T-cell (primary cell): Measurements from ENCODE around the gene POFUT2. TPM values are rescaled to one million over a fixed set of nuclear protein-coding genes. Genes with fewer than 3 reads are reported as not detected.

Experiments
- ATAC-seq, 4 experiments: fragments of 200-7000 bp in 3 of 4; fragments of 150-1000 bp in 1 of 4; cut with Tn5 transposase; replicated peaks in 1 of 4; 1 replicate in 3 of 4; 2 replicates in 1 of 4; pipeline ENCODE4 v1.10.0; 2021; ENCODE audit warnings: moderate library complexity in 3 of 4, mild to moderate bottlenecking in 2 of 4, moderate number of reproducible peaks in 1 of 4
- CTCF ChIA-PET, 2 donors: fragments of 300-600 bp; sonication (Branson Sonifier 250); formaldehyde crosslinking; loops; one replicate each; lab custom pipeline; 2022; ENCODE audit warnings: antibody characterized with exemption in 2 of 2; lab: Charles Lee
- POLR2A ChIA-PET, 2 donors: fragments of 300-600 bp; sonication (Branson Sonifier 250); formaldehyde crosslinking; loops; one replicate each; lab custom pipeline; 2022; ENCODE audit warnings: antibody characterized with exemption in 2 of 2; lab: Charles Lee
- DNase-seq, 35 experiments: peaks; one replicate each; pipeline versions ENCODE4 v3.0.0 to v3.0.0-alpha.2; 2013 to 2023
- H3K27ac ChIP-seq: one replicate; pipeline ENCODE4 v1.5.1; 2013; ENCODE audit warnings: low read length
- H3K27me3 ChIP-seq, 2 experiments: replicated peaks in 1 of 2; 1 replicate in 1 of 2; 2 replicates in 1 of 2; pipeline versions ENCODE4 v1.6.1 to v1.7.0; 2013; ENCODE audit warnings: low read length in 1 of 2, mixed read lengths in 1 of 2; ENCODE audit not compliant: control insufficient read depth in 2 of 2, insufficient read depth in 2 of 2; ENCODE audit errors: extremely low read depth in 1 of 2
- H3K36me3 ChIP-seq, 2 donors: 1 replicate in 1 of 2; 2 replicates in 1 of 2; pipeline versions ENCODE4 v1.6.1 to v1.7.0; 2013; ENCODE audit warnings: low read length in 1 of 2; ENCODE audit not compliant: control insufficient read depth in 2 of 2, insufficient read depth in 1 of 2; ENCODE audit errors: extremely low read depth in 1 of 2
- H3K4me1 ChIP-seq, 2 experiments: 1 replicate in 1 of 2; 2 replicates in 1 of 2; pipeline versions ENCODE4 v1.6.1 to v1.7.0; 2013; ENCODE audit warnings: low read length in 2 of 2, mixed read lengths in 1 of 2; ENCODE audit not compliant: insufficient read depth in 2 of 2, control insufficient read depth in 1 of 2; ENCODE audit errors: extremely low read depth in 1 of 2
- H3K4me3 ChIP-seq, 2 donors: 1 replicate in 1 of 2; 2 replicates in 1 of 2; pipeline versions ENCODE4 v1.5.1 to v1.7.0; 2013; ENCODE audit warnings: mild to moderate bottlenecking in 2 of 2, low read length in 1 of 2, moderate library complexity in 1 of 2; ENCODE audit not compliant: control insufficient read depth in 1 of 2; ENCODE audit errors: extremely low read depth in 1 of 2
- H3K9me3 ChIP-seq: 2 replicates; pipeline ENCODE4 v1.7.0; 2013
- H3K27ac Mint-ChIP-seq, 2 donors: one replicate each; pipeline ENCODE4 v1.8.0; 2020 to 2021; ENCODE audit warnings: mild to moderate bottlenecking in 2 of 2, mixed read lengths in 2 of 2
- H3K27me3 Mint-ChIP-seq, 2 donors: one replicate each; pipeline ENCODE4 v1.8.0; 2021 to 2022; ENCODE audit warnings: mixed read lengths in 2 of 2
- H3K36me3 Mint-ChIP-seq: one replicate; pipeline ENCODE4 v1.8.0; 2021; ENCODE audit warnings: mixed read lengths
- H3K4me1 Mint-ChIP-seq, 3 donors: one replicate each; pipeline ENCODE4 v1.8.0; 2020 to 2022; ENCODE audit warnings: mixed read lengths in 3 of 3, mild to moderate bottlenecking in 1 of 3
- H3K4me3 Mint-ChIP-seq, 3 donors: one replicate each; pipeline ENCODE4 v1.8.0; 2020 to 2022; ENCODE audit warnings: mild to moderate bottlenecking in 3 of 3, mixed read lengths in 3 of 3, moderate library complexity in 3 of 3
- H3K9me3 Mint-ChIP-seq, 3 donors: one replicate each; pipeline ENCODE4 v1.8.0; 2020 to 2022; ENCODE audit warnings: mixed read lengths in 3 of 3
- WGBS: methylation state at CpG from one replicate; pipeline ENCODE4 v1.1.5; 2013; ENCODE audit warnings: missing lambda C conversion rate; ENCODE audit not compliant: insufficient coverage; 5-methylcytosine and 5-hydroxymethylcytosine counted together
- total RNA-seq, 35 experiments: library from RNA in 6 of 35; stranded (reverse) in 6 of 35; fragments of 120-200 nt in 1 of 35; gene quantifications; one replicate each; pipeline versions ENCODE4 v1.2.1 to v1.2.4 and lab custom pipeline; 2013 to 2026

Gene POFUT2
- total RNA-seq, 5 donors from 2014 or later (not counting 1 experiment from before 2014, with no cell fraction given), result 43.0 to 51.3 (median 44.6) TPM

- H3K27ac ChIP-seq, result no peak overlapping the region
- Mint-ChIP-seq H3K27ac (peak overlapping the region; percentile 87 to 93), H3K4me1 (peaks cover 10 to 57% (median 17%) of the 10 kb centered on the region in 3 donors), H3K9me3 (no peaks in the 10 kb centered on the region), H3K36me3 (no peaks in the 10 kb centered on the region), H3K27me3 (peaks cover 0 to 3% of the 10 kb centered on the region in 2 donors), H3K4me3 (peak overlapping the region in 1 of 3 donors; percentile 52)
- CTCF ChIA-PET, result no interaction called here
- H3K36me3 ChIP-seq, result no peaks in the 10 kb centered on the region
- DNase-seq (no peak), ATAC-seq (no peak)
- no peak overlapping the region for H3K4me3 ChIP-seq
- 93% methylated on average over 15 of the region's 19 CpGs for WGBS
- peaks cover 0 to 63% of the 10 kb centered on the region in 2 experiments for H3K4me1 ChIP-seq
- no peaks in the 10 kb centered on the region for H3K9me3 ChIP-seq
- POLR2A ChIA-PET, result no interaction called here
- H3K27me3 ChIP-seq, result peaks cover 0 to 30% of the 10 kb centered on the region in 2 experiments
Observed at GRCh38 chr21:45303751-45304475, 16.2 kb upstream of the POFUT2 start.

- no peak overlapping the region for H3K4me3 Mint-ChIP-seq
- POLR2A ChIA-PET, result no interaction called here
- no peaks in the 10 kb centered on the region for H3K36me3 Mint-ChIP-seq
- peaks cover 3 to 55% (median 12%) of the 10 kb centered on the region in 3 donors for H3K4me1 Mint-ChIP-seq
- H3K4me3 ChIP-seq, result no peak overlapping the region
- whole genome bisulfite sequencing, result 92% methylated on average over 20 of the region's 21 CpGs
- peak overlapping the region; percentile 88 for H3K27ac ChIP-seq
- ATAC-seq (no peak), DNase-seq (no peak)
- CTCF ChIA-PET, result no interaction called here
- no peaks in the 10 kb centered on the region for H3K9me3 Mint-ChIP-seq
- H3K9me3 ChIP-seq, result no peaks in the 10 kb centered on the region
- peaks cover 0 to 22% of the 10 kb centered on the region in 2 experiments for H3K27me3 ChIP-seq
- peak overlapping the region; percentile 52 to 75 for H3K27ac Mint-ChIP-seq
- H3K36me3 ChIP-seq, result no peaks in the 10 kb centered on the region
- H3K4me1 ChIP-seq, result peaks cover 0 to 55% of the 10 kb centered on the region in 2 experiments
- peaks cover 0 to 1% of the 10 kb centered on the region in 2 donors for H3K27me3 Mint-ChIP-seq
Observed at GRCh38 chr21:45303091-45303615, 15.5 kb upstream of the POFUT2 start.

DNA sequence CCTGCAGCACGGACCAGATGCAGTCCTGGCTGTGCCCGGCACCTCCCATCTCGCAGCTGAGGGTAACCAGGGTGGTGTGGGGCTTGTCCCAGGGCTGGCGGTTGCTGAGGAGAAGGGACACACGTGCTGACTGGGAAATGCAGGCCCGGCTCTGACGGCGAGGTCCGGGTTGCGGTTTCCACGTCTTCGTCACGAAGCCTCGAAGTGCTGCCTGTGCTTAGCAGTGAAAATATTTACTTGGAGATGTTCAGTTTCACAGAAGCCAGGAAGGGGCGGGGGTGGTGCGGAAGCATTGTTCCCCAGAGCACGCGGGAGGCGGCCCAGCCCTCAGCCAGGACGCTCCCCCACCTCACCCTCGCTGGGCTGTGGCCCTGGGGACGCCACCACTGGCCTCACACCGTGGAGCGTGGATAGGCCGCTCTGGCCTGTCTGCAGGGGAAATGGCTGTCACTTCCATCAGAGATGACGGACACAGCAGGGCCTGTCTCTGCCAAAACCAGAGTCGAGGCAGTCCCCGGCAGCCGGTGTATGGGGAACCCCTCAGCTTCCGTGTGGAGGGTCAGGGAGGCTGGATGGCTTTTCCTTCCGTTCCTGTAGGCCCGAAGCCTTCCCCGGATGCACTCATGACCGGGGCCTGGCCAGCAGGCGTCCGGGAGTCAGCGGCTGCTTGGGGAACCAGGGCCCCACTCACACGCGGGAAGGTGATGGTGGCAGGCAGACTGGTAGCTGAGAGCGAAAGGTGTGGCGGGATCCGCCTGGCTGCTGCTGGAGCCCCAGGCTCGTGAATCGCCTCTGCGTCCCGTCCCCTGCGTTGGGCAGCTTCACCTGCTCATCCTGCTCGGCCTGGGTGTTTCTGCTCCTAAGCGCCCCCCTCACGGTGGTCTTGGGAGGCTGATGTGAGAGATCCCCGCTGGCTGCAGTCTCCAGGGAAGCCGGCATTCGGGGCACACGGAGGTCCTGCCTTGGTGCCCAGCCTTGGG is 14.7 kb upstream of the POFUT2 start:
- peaks cover 0 to 1% of the 10 kb centered on the region in 2 donors for H3K27me3 Mint-ChIP-seq
- CTCF ChIA-PET, result no interaction called here

GRCh38 chr21:45301521-45302081 is 13.9 kb upstream of the POFUT2 start:
- H3K4me1 ChIP-seq, result peaks cover 0 to 53% of the 10 kb centered on the region in 2 experiments
- H3K27ac Mint-ChIP-seq, result peak overlapping the region; percentile 85 to 91
- peaks cover 0 to 1% of the 10 kb centered on the region in 2 donors for H3K27me3 Mint-ChIP-seq
- H3K27ac ChIP-seq, result peak overlapping the region; percentile 88
- POLR2A ChIA-PET, result no interaction called here
- no peak for ATAC-seq
- peaks cover 7% of the 10 kb centered on the region for H3K36me3 Mint-ChIP-seq
- 82% methylated on average over 20 of the region's 20 CpGs for WGBS
- no peak for DNase-seq
- H3K27me3 ChIP-seq, result peaks cover 0 to 12% of the 10 kb centered on the region in 2 experiments
- no peak overlapping the region for H3K4me3 ChIP-seq
- peak overlapping the region in 1 of 3 donors; percentile 57 for H3K4me3 Mint-ChIP-seq
- peaks cover 0 to 49% (median 12%) of the 10 kb centered on the region in 3 donors for H3K4me1 Mint-ChIP-seq
- H3K9me3 ChIP-seq, result no peaks in the 10 kb centered on the region
- no peaks in the 10 kb centered on the region for H3K9me3 Mint-ChIP-seq
- no peaks in the 10 kb centered on the region for H3K36me3 ChIP-seq
- CTCF ChIA-PET, result no interaction called here

More for the DNA sequence above, 14.7 kb upstream of the POFUT2 start:
- peaks cover 0 to 53% of the 10 kb centered on the region in 2 experiments for H3K4me1 ChIP-seq
- Mint-ChIP-seq H3K4me1 (peaks cover 0 to 49% (median 12%) of the 10 kb centered on the region in 3 donors), H3K27ac (peak overlapping the region; percentile 85 to 91), H3K36me3 (peaks cover 3% of the 10 kb centered on the region), H3K4me3 (peak overlapping the region in 2 of 3 donors; percentile 28 to 57), H3K9me3 (no peaks in the 10 kb centered on the region)
- ATAC-seq (peak; percentile 82 to 88 (median 84)), DNase-seq (peak; percentile 30 to 88 (median 71))
- peak overlapping the region; percentile 88 for H3K27ac ChIP-seq
- 65% methylated on average over 50 of the region's 54 CpGs for whole genome bisulfite sequencing
- no peaks in the 10 kb centered on the region for H3K9me3 ChIP-seq
- peaks cover 0 to 20% of the 10 kb centered on the region in 2 experiments for H3K27me3 ChIP-seq
- no peak overlapping the region for H3K4me3 ChIP-seq
- POLR2A ChIA-PET, result no interaction called here
- H3K36me3 ChIP-seq, result no peaks in the 10 kb centered on the region

GRCh38 chr21:45300786-45301520 is 13.3 kb upstream of the POFUT2 start:
- CTCF ChIA-PET, result no interaction called here
- Mint-ChIP-seq H3K4me3 (peak overlapping the region in 1 of 3 donors; percentile 17), H3K9me3 (no peaks in the 10 kb centered on the region), H3K36me3 (peaks cover 7% of the 10 kb centered on the region), H3K27ac (peak overlapping the region; percentile 76 to 91), H3K4me1 (peaks cover 0 to 48% (median 12%) of the 10 kb centered on the region in 3 donors), H3K27me3 (peaks cover 0 to 1% of the 10 kb centered on the region in 2 donors)
- peaks cover 0 to 6% of the 10 kb centered on the region in 2 experiments for H3K27me3 ChIP-seq
- H3K4me3 ChIP-seq, result no peak overlapping the region
- no peaks in the 10 kb centered on the region for H3K9me3 ChIP-seq
- H3K4me1 ChIP-seq, result peaks cover 0 to 53% of the 10 kb centered on the region in 2 experiments
- DNase-seq, result no peak
- no peaks in the 10 kb centered on the region for H3K36me3 ChIP-seq
- no peak for ATAC-seq
- POLR2A ChIA-PET, result no interaction called here
- WGBS, result 84% methylated on average over 39 of the region's 43 CpGs
- peak overlapping the region; percentile 88 for H3K27ac ChIP-seq
